ENCODE data around the gene DHX57. TPM values are rescaled to one million over a fixed set of nuclear protein-coding genes. Genes with fewer than 3 reads are reported as not detected.

DHX57 gene
- polyA plus RNA-seq, 1 donor from 2014 or later = 44.0 TPM

DNA sequence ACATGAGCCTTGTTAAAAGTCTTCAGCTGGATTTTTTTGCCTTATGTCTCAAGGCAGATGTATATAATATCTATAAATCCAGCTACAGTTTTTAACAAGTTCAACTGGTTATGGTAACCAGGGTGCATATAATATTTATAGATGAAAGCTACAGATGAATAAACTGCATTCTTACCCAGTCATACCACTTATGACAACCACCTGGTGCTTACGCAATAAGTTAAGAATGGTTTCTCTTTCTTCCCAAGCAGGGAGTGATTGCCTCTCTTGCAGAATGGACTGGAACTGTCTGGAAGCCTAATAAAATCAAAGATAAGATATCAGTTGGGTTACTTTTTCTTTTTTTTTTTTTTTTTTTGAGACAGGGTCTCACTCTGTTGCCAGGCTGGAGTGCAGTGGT, 19.6 kb downstream of the DHX57 start:
- Histone ChIP-seq H3K9me3 (ENCODE audit: low read length) (no peaks in the 10 kb centered on the region), H3K27ac (ENCODE audit: low read length) (no peak overlapping the region), H4K20me1 (ENCODE audit: insufficient read depth) (no peaks in the 10 kb centered on the region), H3K36me3 (ENCODE audit: insufficient read depth, low read length) (peaks cover 20% of the 10 kb centered on the region), H3K79me2 (replicated peaks; ENCODE audit: insufficient read depth, low read length) (no peaks in the 10 kb centered on the region), H3F3A (ENCODE audit: insufficient read depth, low read length, poor library complexity, severe bottlenecking) (no peaks in the 10 kb centered on the region), H2AFZ (ENCODE audit: low read depth, low read length) (no peak overlapping the region), H3K27me3 (ENCODE audit: insufficient read depth, low read depth, low read length) (no peaks in the 10 kb centered on the region), H3K9ac (ENCODE audit: low read length) (no peak overlapping the region), H3K4me3 (ENCODE audit: low read length) (no peak overlapping the region), H3K4me2 (ENCODE audit: low read length) (no peak overlapping the region), H3K9me2 (ENCODE audit: insufficient read depth, low read length) (no peaks in the 10 kb centered on the region)
- TF ChIP-seq MXI1 (conservative IDR thresholded peaks at IDR 0.05; ENCODE audit: poor library complexity, severe bottlenecking) (no peak), EP300 (conservative IDR thresholded peaks at IDR 0.05; ENCODE audit: poor library complexity, severe bottlenecking) (no peak), EZH2 (IDR thresholded peaks at IDR 0.05; ENCODE audit: borderline replicate concordance, insufficient read depth, low read length, poor library complexity, severe bottlenecking) (no peak), POLR2AphosphoS5 (IDR thresholded peaks at IDR 0.05) (no peak), RAD21 (conservative IDR thresholded peaks at IDR 0.05) (no peak), TAF1 (IDR thresholded peaks at IDR 0.05; ENCODE audit: low read depth) (no peak)
- TF ChIP-seq, protein P1, sequence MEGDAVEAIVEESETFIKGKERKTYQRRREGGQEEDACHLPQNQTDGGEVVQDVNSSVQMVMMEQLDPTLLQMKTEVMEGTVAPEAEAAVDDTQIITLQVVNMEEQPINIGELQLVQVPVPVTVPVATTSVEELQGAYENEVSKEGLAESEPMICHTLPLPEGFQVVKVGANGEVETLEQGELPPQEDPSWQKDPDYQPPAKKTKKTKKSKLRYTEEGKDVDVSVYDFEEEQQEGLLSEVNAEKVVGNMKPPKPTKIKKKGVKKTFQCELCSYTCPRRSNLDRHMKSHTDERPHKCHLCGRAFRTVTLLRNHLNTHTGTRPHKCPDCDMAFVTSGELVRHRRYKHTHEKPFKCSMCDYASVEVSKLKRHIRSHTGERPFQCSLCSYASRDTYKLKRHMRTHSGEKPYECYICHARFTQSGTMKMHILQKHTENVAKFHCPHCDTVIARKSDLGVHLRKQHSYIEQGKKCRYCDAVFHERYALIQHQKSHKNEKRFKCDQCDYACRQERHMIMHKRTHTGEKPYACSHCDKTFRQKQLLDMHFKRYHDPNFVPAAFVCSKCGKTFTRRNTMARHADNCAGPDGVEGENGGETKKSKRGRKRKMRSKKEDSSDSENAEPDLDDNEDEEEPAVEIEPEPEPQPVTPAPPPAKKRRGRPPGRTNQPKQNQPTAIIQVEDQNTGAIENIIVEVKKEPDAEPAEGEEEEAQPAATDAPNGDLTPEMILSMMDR (IDR thresholded peaks at IDR 0.05; ENCODE audit: poor library complexity, severe bottlenecking) = no peak
- TF ChIP-seq, protein P2, sequence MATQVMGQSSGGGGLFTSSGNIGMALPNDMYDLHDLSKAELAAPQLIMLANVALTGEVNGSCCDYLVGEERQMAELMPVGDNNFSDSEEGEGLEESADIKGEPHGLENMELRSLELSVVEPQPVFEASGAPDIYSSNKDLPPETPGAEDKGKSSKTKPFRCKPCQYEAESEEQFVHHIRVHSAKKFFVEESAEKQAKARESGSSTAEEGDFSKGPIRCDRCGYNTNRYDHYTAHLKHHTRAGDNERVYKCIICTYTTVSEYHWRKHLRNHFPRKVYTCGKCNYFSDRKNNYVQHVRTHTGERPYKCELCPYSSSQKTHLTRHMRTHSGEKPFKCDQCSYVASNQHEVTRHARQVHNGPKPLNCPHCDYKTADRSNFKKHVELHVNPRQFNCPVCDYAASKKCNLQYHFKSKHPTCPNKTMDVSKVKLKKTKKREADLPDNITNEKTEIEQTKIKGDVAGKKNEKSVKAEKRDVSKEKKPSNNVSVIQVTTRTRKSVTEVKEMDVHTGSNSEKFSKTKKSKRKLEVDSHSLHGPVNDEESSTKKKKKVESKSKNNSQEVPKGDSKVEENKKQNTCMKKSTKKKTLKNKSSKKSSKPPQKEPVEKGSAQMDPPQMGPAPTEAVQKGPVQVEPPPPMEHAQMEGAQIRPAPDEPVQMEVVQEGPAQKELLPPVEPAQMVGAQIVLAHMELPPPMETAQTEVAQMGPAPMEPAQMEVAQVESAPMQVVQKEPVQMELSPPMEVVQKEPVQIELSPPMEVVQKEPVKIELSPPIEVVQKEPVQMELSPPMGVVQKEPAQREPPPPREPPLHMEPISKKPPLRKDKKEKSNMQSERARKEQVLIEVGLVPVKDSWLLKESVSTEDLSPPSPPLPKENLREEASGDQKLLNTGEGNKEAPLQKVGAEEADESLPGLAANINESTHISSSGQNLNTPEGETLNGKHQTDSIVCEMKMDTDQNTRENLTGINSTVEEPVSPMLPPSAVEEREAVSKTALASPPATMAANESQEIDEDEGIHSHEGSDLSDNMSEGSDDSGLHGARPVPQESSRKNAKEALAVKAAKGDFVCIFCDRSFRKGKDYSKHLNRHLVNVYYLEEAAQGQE (IDR thresholded peaks at IDR 0.05; ENCODE audit: borderline replicate concordance) = no peak

DNA sequence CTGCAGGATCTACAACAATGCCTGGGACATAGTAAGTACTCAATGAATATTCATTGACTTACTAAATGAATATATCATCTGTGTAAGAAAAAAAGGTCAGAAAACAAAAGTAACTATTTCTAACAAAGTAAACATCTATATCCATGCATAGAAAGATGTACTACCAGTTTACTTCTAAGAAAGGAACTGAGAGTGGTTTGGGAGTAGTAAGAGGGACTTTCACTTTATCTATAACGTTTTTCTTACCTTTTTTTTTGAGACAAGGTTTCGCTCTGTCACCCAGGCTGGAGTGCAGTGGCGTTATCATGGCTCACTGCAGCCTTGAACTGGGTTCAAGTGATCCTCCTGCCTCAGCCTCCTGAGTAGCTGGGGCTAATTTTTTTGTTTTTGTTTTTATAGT, 25.7 kb downstream of the DHX57 start:
- Histone ChIP-seq H3K9ac (ENCODE audit: low read length) (no peak overlapping the region), H3K4me2 (ENCODE audit: low read length) (no peak overlapping the region), H3K27me3 (ENCODE audit: insufficient read depth, low read depth, low read length) (no peaks in the 10 kb centered on the region), H3K36me3 (ENCODE audit: insufficient read depth, low read length) (peaks cover 21% of the 10 kb centered on the region), H2AFZ (ENCODE audit: low read depth, low read length) (no peak overlapping the region), H3K4me3 (ENCODE audit: low read length) (no peak overlapping the region), H4K20me1 (ENCODE audit: insufficient read depth) (no peaks in the 10 kb centered on the region), H3F3A (ENCODE audit: insufficient read depth, low read length, poor library complexity, severe bottlenecking) (no peaks in the 10 kb centered on the region), H3K27ac (ENCODE audit: low read length) (no peak overlapping the region), H3K79me2 (replicated peaks; ENCODE audit: insufficient read depth, low read length) (no peaks in the 10 kb centered on the region), H3K9me2 (ENCODE audit: insufficient read depth, low read length) (no peaks in the 10 kb centered on the region), H3K9me3 (ENCODE audit: low read length) (no peaks in the 10 kb centered on the region)
- TF ChIP-seq RAD21 (conservative IDR thresholded peaks at IDR 0.05) (no peak), MXI1 (conservative IDR thresholded peaks at IDR 0.05; ENCODE audit: poor library complexity, severe bottlenecking) (no peak), EP300 (conservative IDR thresholded peaks at IDR 0.05; ENCODE audit: poor library complexity, severe bottlenecking) (no peak), SMC3 (conservative IDR thresholded peaks at IDR 0.05; ENCODE audit: poor library complexity) (no peak), POLR2AphosphoS5 (IDR thresholded peaks at IDR 0.05) (no peak), TAF1 (IDR thresholded peaks at IDR 0.05; ENCODE audit: low read depth) (no peak)
- TF ChIP-seq, protein P1 (IDR thresholded peaks at IDR 0.05; ENCODE audit: poor library complexity, severe bottlenecking) = no peak
- TF ChIP-seq, protein P2 (IDR thresholded peaks at IDR 0.05; ENCODE audit: borderline replicate concordance) = no peak
